Measurements from ENCODE around the gene SPOPL. TPM values are rescaled to one million over a fixed set of nuclear protein-coding genes. Genes with fewer than 3 reads are reported as not detected.
"Not testable (repeated sequence)": the region's sequence is repeated elsewhere in the genome, so short reads cannot be mapped to it uniquely, and the experiment has no call there.

Gene SPOPL
- polyA plus RNA-seq = 10 to 100 TPM in 1 of 4 donors, 1 to 10 TPM in 3; 6.3 to 22.0 (median 7.7) TPM
- long read RNA-seq, donor 1 = 0 reads
- long read RNA-seq, donor 2, full-length matches to known transcripts = 1 of 1 reads
- long read RNA-seq, donor 2, partial matches to known transcripts = 0 of 1 reads
- long read RNA-seq, donor 2, other reads (novel, unspliced or antisense) = 0 of 1 reads
- long read RNA-seq, donor 3, full-length matches to known transcripts = 1 of 11 reads
- long read RNA-seq, donor 3, partial matches to known transcripts = 10 of 11 reads
- long read RNA-seq, donor 3, other reads (novel, unspliced or antisense) = 0 of 11 reads
- long read RNA-seq, donor 4 = 0 reads
- long read RNA-seq, donor 5 = 0 reads
- long read RNA-seq, donor 6, full-length matches to known transcripts = 3 of 3 reads
- long read RNA-seq, donor 6, partial matches to known transcripts = 0 of 3 reads
- long read RNA-seq, donor 6, other reads (novel, unspliced or antisense) = 0 of 3 reads
- long read RNA-seq, donor 7 = 0 reads
- long read RNA-seq, donor 8 = 0 reads
- long read RNA-seq, donor 9, full-length matches to known transcripts = 2 of 2 reads
- long read RNA-seq, donor 9, partial matches to known transcripts = 0 of 2 reads
- long read RNA-seq, donor 9, other reads (novel, unspliced or antisense) = 0 of 2 reads
- long read RNA-seq, donor 10, full-length matches to known transcripts = 6 of 6 reads
- long read RNA-seq, donor 10, partial matches to known transcripts = 0 of 6 reads
- long read RNA-seq, donor 10, other reads (novel, unspliced or antisense) = 0 of 6 reads

GRCh38 chr2:138501425-138502254 lies at the start of gene SPOPL:
Gene SPOPL, plus strand, starts transcription at chr2:138501770. Its CDS starts 48,447 bp downstream, at chr2:138550217.
- WGBS, 3 donors = 0 to 1% (median 1%) methylated on average over 52 to 86 of the region's 86 CpGs
- no peak for FAIRE-seq
- Histone ChIP-seq H3K4me1 (ENCODE audit: control insufficient read depth in 3 of 3, insufficient read depth in 2 of 3, low read depth in 1 of 3, low read length in 2 of 3) (peaks cover 0 to 14% (median 13%) of the 10 kb centered on the region in 3 donors), H3K9me3 (ENCODE audit: control insufficient read depth in 2 of 2, insufficient read depth in 1 of 2, low read depth in 1 of 2, low read length in 1 of 2) (no peaks in the 10 kb centered on the region), H3K27ac (ENCODE audit: low read depth in 1 of 3, low read length in 2 of 3) (peak within 1 kb of the TSS; percentile 74 to 98 (median 94)), H3K4me3 (ENCODE audit: low read depth in 1 of 3, low read length in 3 of 3) (peak within 1 kb of the TSS; percentile 72 to 100 (median 89)), H3K27me3 (ENCODE audit: control insufficient read depth in 3 of 3, insufficient read depth in 3 of 3, low read length in 3 of 3) (no peaks in the 10 kb centered on the region), H3K36me3 (ENCODE audit: control insufficient read depth in 3 of 3, insufficient read depth in 2 of 3, low read depth in 1 of 3, low read length in 3 of 3) (no peaks in the 10 kb centered on the region)
- peak; percentile 89 to 95 for DNase-seq

GRCh38 chr2:138452324-138452723 lies 49.2 kb upstream of the SPOPL start:
- Histone ChIP-seq H3K27ac (ENCODE audit: low read depth in 1 of 3, low read length in 2 of 3) (no peak overlapping the region), H3K9me3 (ENCODE audit: control insufficient read depth in 2 of 2, insufficient read depth in 1 of 2, low read depth in 1 of 2, low read length in 1 of 2) (peaks cover 0 to 3% of the 10 kb centered on the region in 2 donors), H3K36me3 (ENCODE audit: control insufficient read depth in 3 of 3, insufficient read depth in 2 of 3, low read depth in 1 of 3, low read length in 3 of 3) (no peaks in the 10 kb centered on the region), H3K27me3 (ENCODE audit: control insufficient read depth in 3 of 3, insufficient read depth in 3 of 3, low read length in 3 of 3) (no peaks in the 10 kb centered on the region), H3K4me1 (ENCODE audit: control insufficient read depth in 3 of 3, insufficient read depth in 2 of 3, low read depth in 1 of 3, low read length in 2 of 3) (no peaks in the 10 kb centered on the region), H3K4me3 (ENCODE audit: low read depth in 1 of 3, low read length in 3 of 3) (no peak overlapping the region)
- FAIRE-seq (no peak), DNase-seq (no peak)
- 92% methylated on average over 1 of the region's 1 CpG for WGBS, 3 donors

- H3K36me3 ChIP-seq (ENCODE audit: control insufficient read depth in 3 of 3, insufficient read depth in 2 of 3, low read depth in 1 of 3, low read length in 3 of 3) = no peaks in the 10 kb centered on the region
- DNase-seq (no peak), FAIRE-seq (no peak)
- WGBS, 3 donors = 93 to 97% (median 96%) methylated on average over 8 of the region's 8 CpGs
- H3K27ac ChIP-seq (ENCODE audit: low read depth in 1 of 3, low read length in 2 of 3) = no peak overlapping the region
- H3K4me3 ChIP-seq (ENCODE audit: low read depth in 1 of 3, low read length in 3 of 3) = no peak overlapping the region
- H3K9me3 ChIP-seq (ENCODE audit: control insufficient read depth in 2 of 2, insufficient read depth in 1 of 2, low read depth in 1 of 2, low read length in 1 of 2) = peaks cover 0 to 3% of the 10 kb centered on the region in 2 donors
- no peaks in the 10 kb centered on the region for H3K4me1 ChIP-seq (ENCODE audit: control insufficient read depth in 3 of 3, insufficient read depth in 2 of 3, low read depth in 1 of 3, low read length in 2 of 3)
- no peaks in the 10 kb centered on the region for H3K27me3 ChIP-seq (ENCODE audit: control insufficient read depth in 3 of 3, insufficient read depth in 3 of 3, low read length in 3 of 3)
These were observed 47.8 kb upstream of the SPOPL start for GRCh38 chr2:138453815-138454214.

- Histone ChIP-seq H3K27ac (ENCODE audit: low read depth in 1 of 3, low read length in 2 of 3) (no peak overlapping the region), H3K4me3 (ENCODE audit: low read depth in 1 of 3, low read length in 3 of 3) (no peak overlapping the region), H3K9me3 (ENCODE audit: control insufficient read depth in 2 of 2, insufficient read depth in 1 of 2, low read depth in 1 of 2, low read length in 1 of 2) (peaks cover 0 to 3% of the 10 kb centered on the region in 2 donors), H3K36me3 (ENCODE audit: control insufficient read depth in 3 of 3, insufficient read depth in 2 of 3, low read depth in 1 of 3, low read length in 3 of 3) (no peaks in the 10 kb centered on the region), H3K27me3 (ENCODE audit: control insufficient read depth in 3 of 3, insufficient read depth in 3 of 3, low read length in 3 of 3) (no peaks in the 10 kb centered on the region), H3K4me1 (ENCODE audit: control insufficient read depth in 3 of 3, insufficient read depth in 2 of 3, low read depth in 1 of 3, low read length in 2 of 3) (no peaks in the 10 kb centered on the region)
- DNase-seq (no peak), FAIRE-seq (no peak)
- WGBS, 3 donors = 68 to 81% (median 74%) methylated on average over 2 of the region's 2 CpGs
These were observed 46.8 kb upstream of the SPOPL start for GRCh38 chr2:138454761-138455160.

GRCh38 chr2:138455275-138455674 lies 46.3 kb upstream of the SPOPL start:
- FAIRE-seq = no peak
- 58 to 78% (median 59%) methylated on average over 2 of the region's 2 CpGs for WGBS, 3 donors
- Histone ChIP-seq H3K9me3 (ENCODE audit: control insufficient read depth in 2 of 2, insufficient read depth in 1 of 2, low read depth in 1 of 2, low read length in 1 of 2) (peaks cover 0 to 3% of the 10 kb centered on the region in 2 donors), H3K4me1 (ENCODE audit: control insufficient read depth in 3 of 3, insufficient read depth in 2 of 3, low read depth in 1 of 3, low read length in 2 of 3) (no peaks in the 10 kb centered on the region), H3K36me3 (ENCODE audit: control insufficient read depth in 3 of 3, insufficient read depth in 2 of 3, low read depth in 1 of 3, low read length in 3 of 3) (no peaks in the 10 kb centered on the region), H3K4me3 (ENCODE audit: low read depth in 1 of 3, low read length in 3 of 3) (no peak overlapping the region), H3K27me3 (ENCODE audit: control insufficient read depth in 3 of 3, insufficient read depth in 3 of 3, low read length in 3 of 3) (no peaks in the 10 kb centered on the region), H3K27ac (ENCODE audit: low read depth in 1 of 3, low read length in 2 of 3) (no peak overlapping the region)
- DNase-seq = no peak

- Histone ChIP-seq H3K9me3 (ENCODE audit: control insufficient read depth in 2 of 2, insufficient read depth in 1 of 2, low read depth in 1 of 2, low read length in 1 of 2) (peaks cover 0 to 3% of the 10 kb centered on the region in 2 donors), H3K4me1 (ENCODE audit: control insufficient read depth in 3 of 3, insufficient read depth in 2 of 3, low read depth in 1 of 3, low read length in 2 of 3) (no peaks in the 10 kb centered on the region), H3K36me3 (ENCODE audit: control insufficient read depth in 3 of 3, insufficient read depth in 2 of 3, low read depth in 1 of 3, low read length in 3 of 3) (no peaks in the 10 kb centered on the region), H3K4me3 (ENCODE audit: low read depth in 1 of 3, low read length in 3 of 3) (no peak overlapping the region), H3K27me3 (ENCODE audit: control insufficient read depth in 3 of 3, insufficient read depth in 3 of 3, low read length in 3 of 3) (no peaks in the 10 kb centered on the region), H3K27ac (ENCODE audit: low read depth in 1 of 3, low read length in 2 of 3) (no peak overlapping the region)
- no peak for DNase-seq
- 59 to 73% (median 66%) methylated on average over 2 of the region's 2 CpGs for WGBS, 3 donors
- FAIRE-seq = no peak
These were observed 45.9 kb upstream of the SPOPL start for GRCh38 chr2:138455691-138456090.

- not testable (repeated sequence) for H3K36me3 ChIP-seq (ENCODE audit: control insufficient read depth in 3 of 3, insufficient read depth in 2 of 3, low read depth in 1 of 3, low read length in 3 of 3); H3K27ac ChIP-seq (ENCODE audit: low read depth in 1 of 3, low read length in 2 of 3); H3K27me3 ChIP-seq (ENCODE audit: control insufficient read depth in 3 of 3, insufficient read depth in 3 of 3, low read length in 3 of 3); H3K4me1 ChIP-seq (ENCODE audit: control insufficient read depth in 3 of 3, insufficient read depth in 2 of 3, low read depth in 1 of 3, low read length in 2 of 3); H3K9me3 ChIP-seq (ENCODE audit: control insufficient read depth in 2 of 2, insufficient read depth in 1 of 2, low read depth in 1 of 2, low read length in 1 of 2); FAIRE-seq; DNase-seq; H3K4me3 ChIP-seq (ENCODE audit: low read depth in 1 of 3, low read length in 3 of 3)
- 90 to 97% (median 93%) methylated on average over 3 of the region's 3 CpGs for WGBS, 3 donors
These were observed 38.9 kb upstream of the SPOPL start for GRCh38 chr2:138462689-138463088.

- 0 to 1% (median 0%) methylated on average over 1 of the region's 1 CpG for WGBS, 3 donors
- FAIRE-seq = no peak
- Histone ChIP-seq H3K36me3 (ENCODE audit: control insufficient read depth in 3 of 3, insufficient read depth in 2 of 3, low read depth in 1 of 3, low read length in 3 of 3) (no peaks in the 10 kb centered on the region), H3K27ac (ENCODE audit: low read depth in 1 of 3, low read length in 2 of 3) (no peak overlapping the region), H3K4me1 (ENCODE audit: control insufficient read depth in 3 of 3, insufficient read depth in 2 of 3, low read depth in 1 of 3, low read length in 2 of 3) (no peaks in the 10 kb centered on the region), H3K27me3 (ENCODE audit: control insufficient read depth in 3 of 3, insufficient read depth in 3 of 3, low read length in 3 of 3) (no peaks in the 10 kb centered on the region), H3K4me3 (ENCODE audit: low read depth in 1 of 3, low read length in 3 of 3) (no peak overlapping the region), H3K9me3 (ENCODE audit: control insufficient read depth in 2 of 2, insufficient read depth in 1 of 2, low read depth in 1 of 2, low read length in 1 of 2) (no peaks in the 10 kb centered on the region)
- no peak for DNase-seq
These were observed 33.0 kb upstream of the SPOPL start for GRCh38 chr2:138468617-138469016.

Data from small intestine (tissue), 16 donors.